A549 (cell line): Measurements from ENCODE around the gene FRMD4A. TPM values are rescaled to one million over a fixed set of nuclear protein-coding genes. Genes with fewer than 3 reads are reported as not detected.
"Not testable (repeated sequence)": the region's sequence is repeated elsewhere in the genome, so short reads cannot be mapped to it uniquely, and the experiment has no call there.

Source experiments
- ATAC-seq, 2 experiments: fragments of 200-7000 bp in 1 of 2; fragments of >200 bp in 1 of 2; cut with Nextera tagmentation in 1 of 2; cut with Tn5 transposase in 1 of 2; 3 replicates each; pipeline versions ENCODE4 v1.8.0 to v1.9.1; 2018 to 2020; ENCODE audit warnings: mild to moderate bottlenecking in 1 of 2, moderate library complexity in 1 of 2
- CTCF ChIA-PET: fragments of 300-600 bp; sonication (Branson Sonifier 250); formaldehyde crosslinking; extraction: SDS; loops from one replicate; lab custom pipeline; 2021; ENCODE audit warnings: antibody characterized with exemption, inconsistent platforms; lab: Yijun Ruan, JAX
- POLR2A ChIA-PET: fragments of 350-600 bp; formaldehyde crosslinking; extraction: SDS; loops from one replicate; lab custom pipeline; 2021; ENCODE audit warnings: antibody characterized with exemption, inconsistent platforms; lab: Yijun Ruan, JAX
- DNase-seq, 2 experiments: peaks; one replicate each; pipeline versions ENCODE4 v3.0.0 to v3.0.0-alpha.2; 2011 to 2016; ENCODE audit warnings: low read depth in 1 of 2, low spot score in 1 of 2
- FAIRE-seq: peaks from 2 replicates; lab custom pipeline; 2011; peaks lifted over from hg19 to GRCh38; lab: Jason Lieb, UNC
- H3K27ac ChIP-seq, 2 experiments: fragments of >200 bp; sonication (Bioruptor Twin); formaldehyde crosslinking; 3 replicates each; pipeline ENCODE4 v1.5.1; 2016 to 2017
- H3K4me1 ChIP-seq: fragments of >200 bp; sonication (Bioruptor Twin); formaldehyde crosslinking; 3 replicates; pipeline ENCODE4 v1.6.1; 2016
- H3K4me2 ChIP-seq: fragments of >200 bp; sonication (Bioruptor Twin); formaldehyde crosslinking; 3 replicates; pipeline ENCODE4 v1.6.1; 2016
- H3K4me3 ChIP-seq: fragments of >200 bp; sonication (Bioruptor Twin); formaldehyde crosslinking; 3 replicates; pipeline ENCODE4 v1.5.1; 2016
- H3K9me3 ChIP-seq: fragments of >200 bp; sonication (Bioruptor Twin); formaldehyde crosslinking; 3 replicates; pipeline ENCODE4 v1.6.1; 2016
- ATOH8 ChIP-seq: fragments of 250-450 bp; sonication (Bioruptor Pico); IDR thresholded peaks from 2 replicates; pipeline ENCODE4 v1.5.0; 2020; ENCODE audit warnings: low read depth, mild to moderate bottlenecking, moderate library complexity
- CBX2 ChIP-seq: fragments of 200-600 bp; sonication (generic); IDR thresholded peaks from 2 replicates; pipeline ENCODE4 v1.6.1; 2016; ENCODE audit warnings: low read depth, mild to moderate bottlenecking, borderline replicate concordance
- CBX8 ChIP-seq: fragments of 200-600 bp; sonication (generic); IDR thresholded peaks from 2 replicates; pipeline ENCODE4 v1.6.1; 2016
- CEBPB ChIP-seq, 2 experiments: fragments of >200 bp in 1 of 2; sonication (Bioruptor Twin) in 1 of 2; formaldehyde crosslinking in 1 of 2; IDR thresholded peaks; 2 replicates each; pipeline ENCODE4 v1.6.1; 2012 to 2016
- CHD2 ChIP-seq: fragments of 150-350 bp; IDR thresholded peaks from 2 replicates; pipeline ENCODE4 v1.6.1; 2014; ENCODE audit warnings: low read length; ENCODE audit not compliant: partially characterized antibody
- FOXS1 ChIP-seq: fragments of 250-450 bp; sonication (Bioruptor Pico); IDR thresholded peaks from 2 replicates; pipeline ENCODE4 v1.5.0; 2020; ENCODE audit warnings: mild to moderate bottlenecking, moderate library complexity
- GATA3 ChIP-seq: IDR thresholded peaks from 2 replicates; pipeline ENCODE4 v1.6.1; 2012; ENCODE audit warnings: borderline replicate concordance
- HDAC2 ChIP-seq: fragments of 200-600 bp; sonication (generic); IDR thresholded peaks from 2 replicates; pipeline ENCODE4 v1.6.1; 2016
- HEYL ChIP-seq: fragments of 250-450 bp; sonication (Bioruptor Pico); IDR thresholded peaks from 2 replicates; pipeline ENCODE4 v1.8.0; 2021; ENCODE audit warnings: mild to moderate bottlenecking, moderate library complexity
- HOXA7 ChIP-seq: fragments of 250-450 bp; sonication (Bioruptor Pico); IDR thresholded peaks from 2 replicates; pipeline ENCODE4 v1.5.0; 2020; ENCODE audit warnings: mild to moderate bottlenecking, moderate library complexity
- JUN ChIP-seq, 2 experiments: fragments of >200 bp; sonication (Bioruptor Twin); formaldehyde crosslinking; IDR thresholded peaks; 2 replicates in 1 of 2; 3 replicates in 1 of 2; pipeline ENCODE4 v1.6.1; 2016 to 2017
- JUNB ChIP-seq: fragments of >200 bp; sonication (Bioruptor Twin); formaldehyde crosslinking; IDR thresholded peaks from 2 replicates; pipeline ENCODE4 v1.6.1; 2016
- KDM5A ChIP-seq: fragments of 200-600 bp; sonication (generic); IDR thresholded peaks from 2 replicates; pipeline ENCODE4 v1.6.1; 2016; ENCODE audit warnings: antibody characterized with exemption, mild to moderate bottlenecking
- MAX ChIP-seq: IDR thresholded peaks from 2 replicates; pipeline ENCODE4 v1.6.1; 2012
- MAZ ChIP-seq: fragments of 150-350 bp; IDR thresholded peaks from 2 replicates; pipeline ENCODE4 v1.6.1; 2014; ENCODE audit warnings: antibody characterized with exemption, low read depth, low read length, borderline replicate concordance
- MYC ChIP-seq: IDR thresholded peaks from 2 replicates; pipeline ENCODE4 v1.6.1; 2012; ENCODE audit warnings: mild to moderate bottlenecking, inconsistent platforms, low read length, improper control_type of control experiment, borderline replicate concordance
- RAD21 ChIP-seq, 2 experiments: fragments of >200 bp in 1 of 2; sonication (Bioruptor Twin) in 1 of 2; formaldehyde crosslinking in 1 of 2; IDR thresholded peaks in 1 of 2; conservative IDR thresholded peaks in 1 of 2; 2 replicates in 1 of 2; 3 replicates in 1 of 2; pipeline ENCODE4 v1.6.1; 2012 to 2018; ENCODE audit warnings: inconsistent platforms in 1 of 2
- RARB ChIP-seq: fragments of 250-450 bp; sonication (Bioruptor Pico); IDR thresholded peaks from 2 replicates; pipeline ENCODE4 v1.8.0; 2021; ENCODE audit warnings: mild to moderate bottlenecking, moderate library complexity
- RCOR1 ChIP-seq: fragments of 150-350 bp; IDR thresholded peaks from 2 replicates; pipeline ENCODE4 v1.6.1; 2014; ENCODE audit warnings: antibody characterized with exemption, low read length, low read depth
- REST ChIP-seq: fragments of 200-600 bp; sonication (generic); IDR thresholded peaks from 2 replicates; pipeline ENCODE4 v1.6.1; 2016; ENCODE audit warnings: antibody characterized with exemption, mild to moderate bottlenecking, moderate library complexity
- RFX5 ChIP-seq: fragments of 450-650 bp; IDR thresholded peaks from 2 replicates; pipeline ENCODE4 v1.7.1; 2014; ENCODE audit warnings: antibody characterized with exemption, mild to moderate bottlenecking, moderate library complexity
- SMC3 ChIP-seq: fragments of >200 bp; sonication (Bioruptor Twin); formaldehyde crosslinking; IDR thresholded peaks from 3 replicates; pipeline ENCODE4 v1.6.1; 2018; ENCODE audit warnings: inconsistent platforms
- TP53 ChIP-seq: fragments of 250-450 bp; sonication (Bioruptor Pico); IDR thresholded peaks from 2 replicates; pipeline ENCODE4 v1.5.0; 2021; ENCODE audit warnings: mild to moderate bottlenecking, moderate library complexity
- WGBS: methylation state at CpG from one replicate; pipeline ENCODE4 v1.1.6; 2017; ENCODE audit errors: missing lambda C conversion rate; 5-methylcytosine and 5-hydroxymethylcytosine counted together
- polyA plus RNA-seq, 4 experiments: library from polyadenylated mRNA; depleted of rRNA in 3 of 4; stranded (reverse); fragments of >200 nt; fragmentation: RNase III in 1 of 4; extraction: RNeasy Plus Mini Kit Qiagen cat#74134 plus additional on column Dnase treatment in 1 of 4; gene quantifications; 2 replicates in 3 of 4; 3 replicates in 1 of 4; pipeline ENCODE4 v1.2.3, GENCODE V29; 2011 to 2017

Gene FRMD4A
- polyA plus RNA-seq, 2 of the 4 experiments (the other 2 are of a cell fraction) = 2.5 to 4.7 TPM

GRCh38 chr10:13767676-13768178 lies 563.0 kb downstream of the FRMD4A start:
- no peak overlapping the region for H3K4me3 ChIP-seq
- ATAC-seq = 0 out of 6 replicates have a peak, but pooled peaks of 1 of the 2 experiments have one; percentile 47
- DNase-seq = no peak
- ChIA-PET POLR2A (no interaction called here), CTCF (no interaction called here)
- no peak overlapping the region for H3K27ac ChIP-seq
- FAIRE-seq = no peak
- WGBS = 76% methylated on average over 13 of the region's 13 CpGs
- no peaks in the 10 kb centered on the region for H3K9me3 ChIP-seq
- peaks cover 7% of the 10 kb centered on the region; the same call in 2 of the 3 replicates for H3K4me1 ChIP-seq
- H3K4me2 ChIP-seq = no peak overlapping the region
- TF ChIP-seq CBX8 = no peak
- TF ChIP-seq KDM5A = no peak
- TF ChIP-seq HEYL (CRISPR knock-in tag) = no peak
- TF ChIP-seq RCOR1 = no peak
- TF ChIP-seq TP53 (CRISPR knock-in tag) = no peak
- TF ChIP-seq RAD21 (conservative IDR thresholded peaks at IDR 0.05 in 1 of 2, IDR thresholded peaks at IDR 0.05 in 1 of 2) = no peak
- TF ChIP-seq JUN (IDR thresholded peaks at IDR 0.05) = no peak
- TF ChIP-seq MYC = no peak
- TF ChIP-seq HOXA7 (CRISPR knock-in tag) = no peak
- no peak for TF ChIP-seq CHD2
- TF ChIP-seq RARB (CRISPR knock-in tag) = no peak
- no peak for TF ChIP-seq JUNB
- no peak for TF ChIP-seq MAX
- TF ChIP-seq ATOH8 (CRISPR knock-in tag) = no peak
- no peak for TF ChIP-seq HDAC2
- no peak for TF ChIP-seq MAZ
- TF ChIP-seq FOXS1 (CRISPR knock-in tag) = no peak
- TF ChIP-seq SMC3 = no peak

GRCh38 chr10:13767148-13767547 lies 563.6 kb downstream of the FRMD4A start:
- FAIRE-seq = not testable (repeated sequence)

GRCh38 chr10:13765641-13766341 lies 564.9 kb downstream of the FRMD4A start:
- DNase-seq = peak; percentile 48 to 73
- CTCF ChIA-PET = interaction anchor here (0.6 to 1.3 kb wide), 3 partner anchors 11 to 106 kb away, joined by 3 to 6 read pairs (median 3); no protein-coding TSS in a partner anchor
- H3K27ac ChIP-seq = peak overlapping the region; percentile 35 to 36; a peak in 5 of 6 replicates
- 6% methylated on average over 19 of the region's 19 CpGs for WGBS
- peaks cover 7% of the 10 kb centered on the region; the same call in 2 of the 3 replicates for H3K4me1 ChIP-seq
- peak; percentile 71 to 80; a peak in 5 of 6 replicates for ATAC-seq
- FAIRE-seq = no peak
- peak overlapping the region; percentile 26; the same call in 2 of the 3 replicates for H3K4me3 ChIP-seq
- H3K4me2 ChIP-seq = peak overlapping the region; percentile 81
- TF ChIP-seq CHD2 = no peak
- no peak for TF ChIP-seq RFX5
- TF ChIP-seq GATA3 = peak; percentile 30; the same call in 1 of the 2 replicates
- TF ChIP-seq CEBPB (IDR thresholded peaks at IDR 0.05) = no peak
- no peak for TF ChIP-seq CBX2
- peak; percentile 30; the same call in 1 of the 2 replicates for TF ChIP-seq MAX
- no peak for TF ChIP-seq JUNB
- TF ChIP-seq REST = no peak
- no peak for TF ChIP-seq JUN (IDR thresholded peaks at IDR 0.05)
- POLR2A ChIA-PET = no interaction called here
- H3K9me3 ChIP-seq = no peaks in the 10 kb centered on the region

More at GRCh38 chr10:13767148-13767547, 563.6 kb downstream of the FRMD4A start:
- 89% methylated on average over 5 of the region's 5 CpGs for WGBS
- DNase-seq, H3K4me3 ChIP-seq, H3K27ac ChIP-seq, H3K4me2 ChIP-seq, H3K9me3 ChIP-seq, H3K4me1 ChIP-seq, POLR2A ChIA-PET, ATAC-seq: not testable (repeated sequence)
- CTCF ChIA-PET = interaction anchor here (1.3 kb wide), 1 partner anchor 10 kb away, joined by 6 read pairs; no protein-coding TSS in a partner anchor
